GM21737 (cell line): Measurements from ENCODE around the gene ID1.
"Not testable (repeated sequence)": the region's sequence is repeated elsewhere in the genome, so short reads cannot be mapped to it uniquely, and the experiment has no call there.

ENCODE experiments used
- ATAC-seq: cut with Tn5 transposase; IDR thresholded peaks from one replicate; pipeline ENCODE4 v1.9.1; 2021; ENCODE audit warnings: mild to moderate bottlenecking, moderate library complexity; ENCODE audit not compliant: unreplicated experiment

The ID1 gene

DNA sequence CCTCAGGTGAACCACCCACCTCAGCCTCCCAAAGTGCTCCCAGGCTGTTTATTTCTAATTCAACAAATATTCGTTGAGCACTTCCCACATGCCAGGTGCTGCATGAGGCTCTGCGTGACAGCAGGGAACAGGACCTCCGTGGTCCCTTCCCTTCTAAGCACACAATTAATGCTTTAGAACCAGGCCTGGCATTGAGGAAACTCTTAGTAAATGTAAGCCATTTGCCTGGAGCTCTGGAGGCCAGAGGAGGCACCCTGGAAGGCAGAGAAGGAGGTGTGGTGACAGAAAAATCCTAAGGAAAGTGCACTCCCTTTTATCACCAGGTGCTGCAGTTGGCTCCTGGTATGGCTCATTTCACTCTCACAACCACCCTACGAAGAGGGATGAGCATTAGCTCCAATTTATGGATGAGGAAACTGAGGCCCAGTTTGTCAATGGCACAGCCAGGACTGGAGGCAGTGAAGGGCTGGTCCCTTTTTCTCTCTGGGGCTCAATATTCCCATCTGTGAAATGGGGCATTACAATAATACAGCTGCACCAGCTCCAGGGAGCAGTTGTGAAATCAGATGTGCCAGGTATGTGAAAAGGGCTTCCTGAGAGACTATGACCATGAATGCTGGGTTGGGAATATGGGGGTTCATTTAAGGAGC is 8.1 kb upstream of the ID1 start:
- ATAC-seq, result no peak

DNA sequence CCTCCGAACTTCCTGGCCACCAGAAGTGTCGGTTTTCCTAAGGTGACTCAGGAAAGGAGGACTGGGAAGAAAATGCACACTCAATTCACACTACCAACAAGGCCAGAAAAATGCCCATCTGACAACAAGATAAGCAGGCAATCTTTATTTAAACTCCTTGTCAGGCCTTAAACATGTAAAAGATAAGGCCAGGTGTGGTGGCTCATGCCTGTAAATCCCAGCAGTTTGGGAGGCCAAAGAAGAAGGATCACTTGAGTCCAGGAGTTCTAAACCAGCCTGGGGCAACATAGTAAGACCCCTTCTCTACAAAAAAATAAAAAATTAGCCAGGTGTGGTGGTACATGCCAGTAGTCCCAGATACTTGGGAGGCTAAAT is 7.6 kb upstream of the ID1 start:
- no peak for ATAC-seq

DNA sequence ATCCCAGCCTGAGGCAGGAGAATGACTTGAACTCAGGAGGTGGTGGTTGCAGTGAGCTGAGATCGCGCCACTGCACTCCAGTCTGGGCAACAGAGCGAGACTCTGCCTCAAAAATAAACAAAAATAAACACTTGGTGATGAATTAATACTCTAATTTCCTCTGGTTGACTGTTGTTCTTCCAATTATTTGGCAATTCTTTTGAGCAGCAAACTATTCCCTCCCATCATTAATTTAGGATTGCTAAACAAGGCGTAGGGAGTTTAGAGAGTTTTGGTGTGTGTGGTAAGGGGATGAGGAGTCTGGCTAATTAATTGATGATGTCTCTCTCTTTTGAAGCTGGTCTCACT is 2.7 kb upstream of the ID1 start:
- no peak for ATAC-seq

DNA sequence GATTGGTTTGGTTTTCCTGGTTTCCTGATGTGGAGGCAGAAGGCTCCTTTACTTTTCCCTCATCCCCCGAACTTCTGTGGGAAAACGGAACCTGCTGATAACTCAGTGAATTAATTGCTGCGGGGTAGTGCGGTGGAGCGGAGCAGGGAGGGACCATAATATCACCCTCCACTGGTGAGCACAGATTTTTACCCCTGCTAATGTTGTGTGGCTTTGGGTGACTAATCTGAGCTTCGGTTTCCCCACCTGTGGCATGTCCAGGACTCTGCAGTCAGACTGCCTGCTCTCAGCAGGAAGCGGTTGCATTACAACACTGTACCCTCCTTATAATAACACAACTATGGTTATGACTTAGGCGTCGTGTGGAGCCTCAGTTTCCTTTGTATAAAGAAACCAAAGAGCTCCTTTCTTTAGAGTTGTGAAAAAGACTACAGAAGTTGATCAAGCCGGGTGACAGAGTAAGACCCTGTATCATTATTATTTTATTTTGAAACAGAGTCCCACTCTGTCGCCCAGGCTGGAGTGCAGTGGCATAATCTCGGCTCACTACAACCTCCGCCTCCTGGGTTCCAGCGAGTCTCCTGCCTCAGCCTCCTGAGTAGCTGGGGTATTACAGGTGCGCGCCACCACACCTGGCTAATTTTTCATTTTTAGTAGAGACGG is 2.2 kb upstream of the ID1 start:
- no peak for ATAC-seq

DNA sequence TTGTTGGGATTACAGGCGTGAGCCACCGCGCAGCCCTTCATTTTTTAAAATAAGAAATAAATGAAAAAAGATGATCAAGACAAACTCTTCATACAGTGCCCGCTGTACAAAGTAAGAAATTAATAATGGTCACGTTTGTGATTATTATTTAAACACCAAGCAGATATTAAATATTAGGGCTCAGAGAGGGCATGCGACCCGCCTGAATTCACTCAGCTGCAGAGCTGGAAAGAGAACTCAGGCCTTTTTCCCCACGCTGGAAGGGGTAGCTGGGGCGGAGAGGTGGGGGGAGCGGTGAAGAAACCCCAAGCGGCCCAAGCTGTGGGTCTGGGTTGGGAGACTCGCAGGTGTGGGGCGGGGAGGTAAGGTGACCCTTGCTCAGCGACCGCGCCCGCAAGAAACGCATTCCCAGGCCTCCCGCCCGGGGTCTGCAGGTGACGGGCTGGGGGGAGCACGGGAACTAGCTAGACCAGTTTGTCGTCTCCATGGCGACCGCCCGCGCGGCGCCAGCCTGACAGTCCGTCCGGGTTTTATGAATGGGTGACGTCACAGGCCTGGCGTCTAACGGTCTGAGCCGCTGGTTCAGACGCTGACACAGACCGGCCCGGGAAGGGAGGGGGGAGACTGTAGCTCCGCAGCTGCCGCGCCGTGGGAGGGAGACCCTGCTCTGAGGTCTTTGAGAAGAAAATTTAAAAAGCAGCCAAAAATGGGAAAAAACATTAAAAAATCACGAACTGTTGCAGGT is 1.1 kb upstream of the ID1 start:
- peak; percentile 49 for ATAC-seq

DNA sequence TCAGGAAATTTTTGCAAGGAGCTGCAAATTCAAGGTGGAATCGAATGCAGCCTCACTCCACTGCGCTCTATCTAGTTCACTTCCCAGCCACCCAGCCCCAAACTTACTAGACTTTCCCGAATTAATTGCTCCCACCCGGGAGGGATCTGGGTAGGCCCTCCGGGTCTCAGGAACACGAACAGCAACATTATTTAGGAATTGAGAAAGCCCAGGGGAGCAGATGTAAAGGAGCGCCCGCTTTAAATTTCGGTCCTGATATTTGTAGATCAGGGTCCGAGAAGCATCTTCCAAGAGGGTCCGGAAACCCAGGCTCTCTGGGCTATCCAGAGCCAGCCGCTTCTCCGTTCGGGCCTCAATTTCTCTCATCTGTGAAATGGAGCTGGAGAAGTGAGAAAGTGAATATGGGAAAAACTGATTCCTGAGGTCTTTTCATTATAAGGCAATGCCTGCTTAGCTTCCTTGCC is 490 bp upstream of the ID1 start:
- no peak for ATAC-seq

DNA sequence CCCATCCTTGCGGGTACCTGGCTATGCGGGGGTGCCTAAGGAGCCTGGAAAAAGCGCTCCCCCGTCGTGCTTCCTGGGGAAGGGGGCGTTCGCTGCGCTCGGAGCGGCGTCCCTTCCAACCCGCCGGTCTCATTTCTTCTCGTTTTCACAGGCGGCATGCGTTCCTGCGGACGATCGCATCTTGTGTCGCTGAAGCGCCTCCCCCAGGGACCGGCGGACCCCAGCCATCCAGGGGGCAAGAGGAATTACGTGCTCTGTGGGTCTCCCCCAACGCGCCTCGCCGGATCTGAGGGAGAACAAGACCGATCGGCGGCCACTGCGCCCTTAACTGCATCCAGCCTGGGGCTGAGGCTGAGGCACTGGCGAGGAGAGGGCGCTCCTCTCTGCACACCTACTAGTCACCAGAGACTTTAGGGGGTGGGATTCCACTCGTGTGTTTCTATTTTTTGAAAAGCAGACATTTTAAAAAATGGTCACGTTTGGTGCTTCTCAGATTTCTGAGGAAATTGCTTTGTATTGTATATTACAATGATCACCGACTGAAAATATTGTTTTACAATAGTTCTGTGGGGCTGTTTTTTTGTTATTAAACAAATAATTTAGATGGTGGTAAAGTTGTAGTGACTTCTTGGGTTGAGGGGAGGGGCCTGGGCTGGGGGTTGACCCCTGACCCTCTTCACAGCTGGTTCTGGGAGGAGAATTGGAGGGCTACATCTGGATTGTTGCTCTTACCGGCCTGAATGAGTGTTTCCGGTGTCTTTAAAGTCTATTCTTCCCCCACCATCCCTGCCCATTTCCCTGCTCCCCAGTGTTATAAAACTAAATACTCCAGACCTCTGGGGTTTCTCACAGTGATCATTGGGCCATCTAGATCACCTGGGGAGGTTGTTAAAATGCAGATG is 1.1 kb downstream of the ID1 start:
- no peak for ATAC-seq

DNA sequence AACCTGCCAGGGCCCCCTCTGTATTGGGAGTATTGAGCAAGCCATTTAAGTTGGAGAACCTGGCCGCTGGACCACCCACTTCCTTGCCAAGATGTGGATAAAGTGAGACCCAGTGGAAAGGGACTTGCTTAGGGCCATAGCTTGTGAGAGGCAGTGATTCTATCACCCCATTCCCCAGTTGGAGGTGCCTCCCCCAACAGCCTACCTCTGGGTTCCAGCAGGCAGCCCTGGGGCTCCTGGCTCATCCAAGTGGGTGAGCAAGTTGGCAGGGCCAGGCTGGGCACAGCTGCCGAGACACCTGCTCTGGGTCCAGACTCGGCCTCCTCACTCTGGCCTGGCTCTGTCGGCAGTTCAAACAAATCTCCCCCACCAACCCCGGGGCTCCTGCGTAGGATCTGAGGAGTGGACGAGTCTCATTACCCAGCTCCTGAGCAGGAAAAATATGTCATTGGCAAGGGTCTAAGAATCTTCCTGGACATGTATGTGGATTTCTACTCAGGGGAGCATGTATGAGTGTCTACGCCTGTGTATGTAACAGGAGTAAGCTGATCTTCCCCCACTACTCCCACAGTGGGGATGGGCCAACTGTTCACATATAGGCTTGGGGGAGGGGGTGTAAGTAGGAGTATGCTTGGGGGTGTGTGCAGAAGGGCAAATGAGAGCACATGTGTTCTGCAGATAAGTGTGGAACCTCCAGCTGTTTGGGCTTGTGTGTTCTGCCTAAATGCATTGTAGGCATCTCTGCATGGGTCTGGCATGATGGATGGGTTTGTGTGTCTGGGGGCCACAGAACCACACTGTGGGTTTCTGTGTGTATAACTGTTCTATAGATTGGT is 1.9 kb downstream of the ID1 start:
- ATAC-seq, result no peak

DNA sequence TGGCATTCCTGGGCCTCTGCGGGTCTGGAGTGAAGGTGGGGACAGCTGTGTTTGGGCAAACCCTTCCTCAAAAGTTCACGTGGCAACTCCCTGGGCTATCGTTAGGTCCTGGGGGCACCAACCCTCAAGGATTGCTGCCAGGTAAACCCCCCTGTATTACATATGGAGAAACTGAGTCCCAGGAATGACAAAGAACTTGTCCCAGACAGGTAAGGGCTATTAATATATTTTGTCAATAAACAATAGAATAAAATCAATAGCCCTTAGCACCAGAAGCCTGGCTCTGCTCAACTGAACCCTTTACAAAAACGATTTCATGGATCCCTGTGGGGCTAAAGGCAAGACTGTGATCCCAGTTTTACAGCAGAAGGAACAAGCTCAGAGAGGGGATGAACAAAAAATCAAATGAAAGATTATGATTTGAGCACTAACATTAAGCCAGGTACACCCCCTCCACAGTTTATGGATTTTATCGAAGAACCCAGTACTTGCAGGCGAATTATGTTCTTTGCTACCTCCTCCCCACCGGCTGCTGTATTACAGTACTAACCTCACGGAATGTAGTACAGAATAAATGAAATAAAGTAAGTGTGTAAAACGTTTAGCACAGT is 2.7 kb downstream of the ID1 start:
- ATAC-seq, result no peak

DNA sequence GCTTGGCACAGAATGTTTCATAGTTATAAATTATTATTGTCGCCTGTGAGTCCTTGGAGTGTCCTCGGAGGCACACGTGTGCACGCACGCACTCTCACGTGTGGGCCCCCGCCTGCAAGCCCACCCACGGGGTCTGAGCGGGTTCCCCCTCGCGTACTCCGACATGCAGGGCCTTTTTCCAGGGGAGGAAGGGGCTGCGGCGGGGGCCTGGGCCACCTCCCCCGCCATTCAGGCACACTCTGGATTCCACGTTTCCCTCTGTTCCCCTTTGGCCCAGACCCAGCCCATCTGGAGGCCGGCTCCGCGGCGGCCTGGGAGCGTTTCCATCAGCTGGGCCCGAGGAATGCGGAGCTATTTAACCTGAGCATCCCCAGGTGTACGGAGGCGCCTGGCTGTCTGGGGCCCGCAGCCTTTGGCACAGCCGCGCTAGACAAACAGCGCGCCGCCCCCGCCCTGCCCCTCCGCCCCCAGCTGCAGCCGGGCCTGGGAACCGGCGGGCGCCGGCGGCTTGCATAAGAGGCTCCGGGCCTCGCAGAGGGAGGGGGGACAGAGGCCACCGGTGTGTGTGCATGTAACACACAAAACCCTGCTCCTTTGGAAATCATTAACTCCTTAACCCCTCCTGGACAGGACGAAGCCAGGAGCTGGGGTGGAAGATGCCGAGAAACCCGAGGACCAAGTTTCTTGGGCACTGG is 3.3 kb downstream of the ID1 start:
- ATAC-seq, result no peak

DNA sequence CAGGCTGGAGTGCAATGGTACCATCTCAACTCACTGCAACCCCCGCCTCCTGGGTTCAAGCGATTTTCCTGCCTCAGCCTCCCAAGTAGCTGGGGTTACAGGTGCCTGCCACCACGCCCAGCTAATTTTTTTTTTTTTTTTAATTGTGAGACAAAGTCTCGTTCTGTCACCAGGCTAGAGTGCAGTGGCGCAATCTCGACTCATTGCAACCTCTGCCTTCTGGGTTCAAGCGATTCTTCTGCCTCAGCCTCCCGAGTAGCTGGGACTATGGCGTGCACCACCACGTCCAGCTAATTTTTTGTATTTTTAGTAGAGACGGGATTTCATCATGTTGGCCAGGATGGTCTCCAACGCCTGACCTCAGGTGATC is 7.2 kb downstream of the ID1 start:
- ATAC-seq, result not testable (repeated sequence)

DNA sequence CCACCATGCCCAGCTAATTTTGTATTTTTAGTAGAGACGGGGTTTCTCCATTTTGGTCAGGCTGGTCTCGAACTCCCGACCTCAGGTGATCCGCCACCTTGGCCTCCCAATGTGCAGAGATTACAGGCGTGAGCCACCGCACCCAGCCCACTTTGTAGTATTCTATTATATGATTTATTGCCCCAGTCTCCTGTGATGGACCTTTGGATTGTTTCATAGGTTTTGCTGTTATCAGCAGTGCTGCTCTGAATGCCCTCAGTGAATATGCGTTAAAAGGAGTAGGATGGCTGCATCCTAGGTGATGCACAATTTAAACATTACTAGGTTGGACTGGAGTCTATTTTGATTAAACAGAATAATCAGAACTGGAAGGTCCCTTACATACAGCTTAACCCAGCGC is 10.3 kb downstream of the ID1 start:
- no peak for ATAC-seq

DNA sequence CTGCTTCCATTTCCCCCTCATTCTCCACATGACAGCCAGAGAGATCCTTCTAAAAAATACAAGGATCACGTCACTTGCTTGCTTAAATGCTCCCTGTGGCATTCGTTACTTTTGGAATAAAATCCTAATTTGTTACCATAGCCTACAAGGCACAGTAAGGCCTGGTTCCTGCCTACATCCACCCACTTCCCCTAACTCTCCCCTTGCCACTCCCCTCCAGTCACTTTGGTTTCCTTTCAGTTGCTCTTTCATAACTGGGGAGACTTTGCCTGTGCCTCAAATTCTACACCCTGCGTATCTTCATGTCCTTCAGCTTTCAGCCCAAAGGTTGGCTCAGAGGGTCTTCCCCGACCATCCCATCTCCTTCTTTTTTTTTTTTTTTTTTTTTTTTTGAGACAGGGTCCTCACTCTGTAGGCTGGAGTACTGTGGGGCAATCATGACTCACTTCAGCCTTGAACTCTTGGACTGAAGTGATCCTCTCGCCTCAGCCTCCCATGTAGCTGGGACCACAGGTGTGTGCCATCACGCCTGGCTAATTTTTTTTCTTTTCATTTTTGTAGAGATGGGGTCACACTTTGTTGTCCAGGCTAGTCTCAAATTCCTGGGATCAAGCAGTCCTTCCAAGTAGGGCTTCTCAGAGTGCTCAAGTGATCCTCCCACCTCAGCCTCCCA is 12.5 kb downstream of the ID1 start:
- ATAC-seq, result no peak

DNA sequence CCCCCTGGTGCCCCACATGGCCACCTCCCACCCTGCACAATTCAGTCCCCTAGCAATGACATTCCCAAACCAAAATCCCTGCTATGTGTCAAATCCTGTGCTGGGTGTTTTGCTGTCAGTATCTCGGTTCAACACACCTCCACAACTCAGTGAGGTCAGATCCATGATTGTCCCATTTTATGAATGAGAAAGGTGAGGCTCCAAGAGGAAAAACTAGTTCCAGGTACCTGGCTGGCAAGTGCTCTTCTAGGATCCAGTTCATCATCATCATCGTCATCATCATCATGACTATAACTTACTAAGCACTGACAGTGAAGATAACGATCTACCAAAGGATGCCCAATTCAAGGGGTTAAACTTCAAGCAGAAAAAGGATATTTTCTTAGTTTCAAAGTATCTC is 15.2 kb downstream of the ID1 start:
- no peak for ATAC-seq

DNA sequence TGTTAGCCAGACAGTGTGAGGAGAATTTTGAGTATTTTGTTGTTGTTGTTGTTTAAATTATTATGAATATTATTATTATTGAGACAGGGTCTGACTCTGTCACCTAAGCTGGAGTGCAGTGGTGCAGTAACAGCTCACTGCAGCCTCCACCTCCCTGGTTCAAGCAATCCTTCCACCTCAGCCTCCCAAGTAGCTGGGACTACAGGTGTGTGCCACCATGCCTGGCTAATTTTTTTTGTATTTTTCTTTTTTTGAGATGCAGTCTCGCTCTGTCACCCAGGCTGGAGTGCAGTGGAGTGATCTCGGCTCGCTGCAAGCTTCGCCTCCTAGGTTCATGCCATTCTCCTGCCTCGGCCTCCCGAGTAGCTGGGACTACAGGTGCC is 18.0 kb downstream of the ID1 start:
- not testable (repeated sequence) for ATAC-seq

DNA sequence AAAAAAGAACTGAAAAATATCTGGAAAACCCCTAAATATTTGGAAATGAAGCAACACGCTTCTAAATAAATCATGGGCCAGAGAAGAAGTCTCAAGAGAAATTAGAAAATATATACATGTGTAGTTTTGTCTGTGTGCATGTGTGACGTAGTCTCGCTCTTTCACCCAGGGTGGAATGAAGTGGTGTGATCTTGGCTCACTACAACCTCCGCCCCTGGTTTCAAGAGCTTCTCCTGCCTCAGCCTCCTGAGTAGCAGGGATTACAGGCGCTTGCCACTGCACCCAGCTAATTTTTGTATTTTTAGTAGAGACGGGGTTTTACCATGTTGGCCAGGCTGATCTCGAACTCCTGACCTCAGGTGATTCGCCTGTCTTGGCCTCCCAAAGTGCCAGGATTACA is 21.4 kb downstream of the ID1 start:
- ATAC-seq, result not testable (repeated sequence)

DNA sequence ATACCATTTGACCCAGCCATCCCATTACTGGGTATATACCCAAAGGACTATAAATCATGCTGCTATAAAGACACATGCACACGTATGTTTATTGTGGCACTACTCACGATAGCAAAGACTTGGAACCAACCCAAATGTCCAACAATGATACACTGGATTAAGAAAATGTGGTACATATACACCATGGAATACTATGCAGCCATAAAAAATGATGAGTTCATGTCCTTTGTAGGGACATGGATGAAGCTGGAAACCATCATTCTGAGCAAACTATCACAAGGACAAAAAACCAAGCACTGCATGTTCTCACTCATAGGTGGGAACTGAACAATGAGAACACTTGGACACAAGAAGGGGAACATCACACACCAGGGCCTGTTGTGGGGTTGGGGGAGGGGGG is 23.0 kb downstream of the ID1 start:
- ATAC-seq, result not testable (repeated sequence)

DNA sequence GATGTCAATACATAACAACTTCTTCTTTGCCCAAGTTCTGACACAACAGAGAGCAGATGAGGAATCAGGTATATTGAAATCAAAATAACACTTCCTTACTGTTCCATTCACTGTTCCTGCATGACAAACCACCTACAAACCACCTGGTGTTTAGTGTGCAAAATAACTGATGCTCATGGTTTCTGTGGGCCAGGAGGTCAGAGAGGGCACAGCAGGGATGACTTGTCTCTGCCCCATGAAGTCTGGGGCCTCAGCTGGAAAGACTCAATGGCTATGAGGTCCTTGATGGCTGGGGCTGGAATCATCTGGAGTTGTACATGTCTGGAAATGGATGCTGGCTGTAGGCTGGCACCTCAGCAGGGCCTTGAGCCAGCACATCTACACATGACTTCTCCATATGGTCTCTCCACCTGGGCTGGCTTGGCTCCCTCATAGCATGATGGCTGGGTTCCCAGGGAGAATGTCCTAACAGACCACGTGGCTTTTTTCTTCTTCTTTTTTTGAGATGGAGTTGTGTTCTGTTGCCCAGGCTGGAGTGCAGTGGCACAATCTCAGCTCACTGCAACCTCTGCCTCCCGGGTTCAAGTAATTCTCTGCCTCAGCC is 25.2 kb downstream of the ID1 start:
- ATAC-seq, result no peak
